Fibroblast of villous mesenchyme (primary cell): ENCODE measurements around the gene LRRC4C. TPM values are rescaled to one million over a fixed set of nuclear protein-coding genes. Genes with fewer than 3 reads are reported as not detected.

Experiments
- DNase-seq: peaks from one replicate; pipeline ENCODE4 v3.0.0-alpha.2; 2010; ENCODE audit warnings: low read depth
- H3K4me3 ChIP-seq: 2 replicates; pipeline ENCODE4 v1.5.1; 2011; ENCODE audit warnings: low read depth, mild to moderate bottlenecking, low read length
- total RNA-seq: library from RNA; depleted of rRNA; stranded (reverse); fragments of >200 nt; gene quantifications from 2 replicates; pipeline ENCODE4 v1.2.3, GENCODE V29; 2012
- TF ChIP-seq, protein P1 (sequence below): IDR thresholded peaks from 2 replicates; pipeline ENCODE4 v1.5.1; 2012; ENCODE audit warnings: low read depth, mild to moderate bottlenecking, low read length; ENCODE audit not compliant: insufficient read depth

The LRRC4C gene
- total RNA-seq, 1 donor, result under 0.01 TPM

DNA sequence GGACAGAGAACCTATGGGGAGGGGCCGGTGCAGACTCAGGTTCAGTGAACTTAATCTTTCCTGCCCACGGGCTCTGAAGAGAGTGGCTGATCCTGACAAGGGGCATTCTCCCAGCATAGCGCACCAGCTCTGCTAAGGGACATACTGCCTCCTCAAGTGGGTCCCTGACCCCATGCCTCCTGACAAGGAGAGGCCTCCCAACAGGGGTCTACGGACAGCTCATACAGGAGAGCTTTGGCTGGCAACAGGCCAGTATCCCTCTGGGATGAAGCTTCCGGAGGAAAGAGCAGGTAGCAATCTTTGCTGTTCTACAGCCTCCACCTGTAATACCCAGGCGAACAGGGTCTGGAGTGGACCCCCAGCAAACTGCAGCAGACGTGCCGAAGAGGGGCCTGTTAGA is 394.0 kb downstream of the LRRC4C start:
- no peak overlapping the region for H3K4me3 ChIP-seq
- DNase-seq, result no peak
- TF ChIP-seq, protein P1, sequence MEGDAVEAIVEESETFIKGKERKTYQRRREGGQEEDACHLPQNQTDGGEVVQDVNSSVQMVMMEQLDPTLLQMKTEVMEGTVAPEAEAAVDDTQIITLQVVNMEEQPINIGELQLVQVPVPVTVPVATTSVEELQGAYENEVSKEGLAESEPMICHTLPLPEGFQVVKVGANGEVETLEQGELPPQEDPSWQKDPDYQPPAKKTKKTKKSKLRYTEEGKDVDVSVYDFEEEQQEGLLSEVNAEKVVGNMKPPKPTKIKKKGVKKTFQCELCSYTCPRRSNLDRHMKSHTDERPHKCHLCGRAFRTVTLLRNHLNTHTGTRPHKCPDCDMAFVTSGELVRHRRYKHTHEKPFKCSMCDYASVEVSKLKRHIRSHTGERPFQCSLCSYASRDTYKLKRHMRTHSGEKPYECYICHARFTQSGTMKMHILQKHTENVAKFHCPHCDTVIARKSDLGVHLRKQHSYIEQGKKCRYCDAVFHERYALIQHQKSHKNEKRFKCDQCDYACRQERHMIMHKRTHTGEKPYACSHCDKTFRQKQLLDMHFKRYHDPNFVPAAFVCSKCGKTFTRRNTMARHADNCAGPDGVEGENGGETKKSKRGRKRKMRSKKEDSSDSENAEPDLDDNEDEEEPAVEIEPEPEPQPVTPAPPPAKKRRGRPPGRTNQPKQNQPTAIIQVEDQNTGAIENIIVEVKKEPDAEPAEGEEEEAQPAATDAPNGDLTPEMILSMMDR, result no peak

DNA sequence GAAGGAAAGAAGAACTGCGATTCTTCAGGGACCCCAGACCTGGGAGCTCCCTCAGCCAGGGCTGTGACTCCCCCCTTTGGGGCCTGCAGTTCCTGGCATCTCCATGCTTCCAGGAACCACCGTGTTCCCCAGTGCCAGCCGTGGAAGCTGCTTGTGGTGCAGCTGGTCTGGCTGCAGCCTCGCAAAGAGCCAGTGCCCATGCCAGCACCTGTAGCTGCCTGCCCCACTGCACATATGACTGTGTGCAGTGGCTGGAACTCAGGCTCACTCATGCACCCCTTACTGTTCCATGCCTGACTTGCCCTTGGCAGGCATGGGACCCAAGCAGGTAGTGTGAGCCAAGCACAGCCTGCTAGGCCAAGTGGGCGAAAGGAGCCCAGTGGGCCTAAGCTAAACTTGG is 401.3 kb downstream of the LRRC4C start:
- no peak overlapping the region for H3K4me3 ChIP-seq
- TF ChIP-seq, protein P1, result no peak
- DNase-seq, result no peak

DNA sequence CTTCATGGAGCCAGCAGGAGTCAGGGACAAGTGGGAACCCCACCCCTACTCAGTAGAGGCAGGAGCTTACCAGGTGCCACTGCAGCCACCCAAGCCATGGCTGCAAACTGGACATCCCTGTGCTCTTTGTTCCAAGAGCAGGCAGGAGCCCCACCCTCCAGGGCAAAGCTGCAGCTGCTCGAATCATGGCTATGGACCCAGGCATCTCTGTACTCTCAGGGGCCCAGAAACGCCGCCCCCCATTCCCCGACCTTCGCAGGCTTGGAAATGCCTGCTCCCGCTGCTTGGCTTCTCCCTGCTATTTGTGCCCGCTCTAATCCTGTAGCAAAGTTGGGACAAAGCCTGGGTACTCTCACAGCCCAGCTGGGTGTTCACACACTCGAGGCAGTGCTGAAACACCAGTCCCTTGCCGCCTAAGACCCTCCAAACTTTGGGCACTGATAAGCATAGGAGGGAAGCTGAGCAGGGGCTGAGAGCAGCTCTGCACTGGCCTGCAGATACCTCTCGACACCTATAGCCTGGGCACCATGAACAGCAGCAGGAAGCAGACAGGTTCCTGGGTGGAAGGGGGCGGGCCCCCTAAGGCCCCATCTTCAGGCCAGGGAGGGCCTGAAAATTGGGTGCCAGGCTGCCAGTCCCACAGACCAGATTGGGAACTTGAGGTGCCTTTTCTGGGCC is 402.4 kb downstream of the LRRC4C start:
- no peak for DNase-seq
- TF ChIP-seq, protein P1, result no peak
- no peak overlapping the region for H3K4me3 ChIP-seq

DNA sequence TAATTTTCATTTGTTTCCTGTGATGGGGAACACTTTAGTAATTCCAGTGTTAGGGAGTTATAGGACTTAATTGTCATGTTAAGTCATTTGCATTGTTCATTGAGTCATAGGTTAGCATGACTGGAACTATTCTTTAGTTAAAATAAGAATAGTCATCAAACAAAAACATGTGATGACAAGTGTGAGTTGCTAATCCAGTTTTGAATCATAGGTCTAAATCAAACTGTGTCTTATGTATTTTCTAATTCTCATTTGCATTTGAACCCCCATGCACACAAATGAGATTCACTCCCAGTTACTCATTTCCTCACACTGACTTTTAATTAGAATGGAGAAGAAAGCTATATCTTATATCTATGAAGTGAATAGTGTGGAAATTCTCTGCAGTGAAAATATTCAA is 405.6 kb downstream of the LRRC4C start:
- TF ChIP-seq, protein P1, result no peak
- H3K4me3 ChIP-seq, result no peak overlapping the region
- no peak for DNase-seq

DNA sequence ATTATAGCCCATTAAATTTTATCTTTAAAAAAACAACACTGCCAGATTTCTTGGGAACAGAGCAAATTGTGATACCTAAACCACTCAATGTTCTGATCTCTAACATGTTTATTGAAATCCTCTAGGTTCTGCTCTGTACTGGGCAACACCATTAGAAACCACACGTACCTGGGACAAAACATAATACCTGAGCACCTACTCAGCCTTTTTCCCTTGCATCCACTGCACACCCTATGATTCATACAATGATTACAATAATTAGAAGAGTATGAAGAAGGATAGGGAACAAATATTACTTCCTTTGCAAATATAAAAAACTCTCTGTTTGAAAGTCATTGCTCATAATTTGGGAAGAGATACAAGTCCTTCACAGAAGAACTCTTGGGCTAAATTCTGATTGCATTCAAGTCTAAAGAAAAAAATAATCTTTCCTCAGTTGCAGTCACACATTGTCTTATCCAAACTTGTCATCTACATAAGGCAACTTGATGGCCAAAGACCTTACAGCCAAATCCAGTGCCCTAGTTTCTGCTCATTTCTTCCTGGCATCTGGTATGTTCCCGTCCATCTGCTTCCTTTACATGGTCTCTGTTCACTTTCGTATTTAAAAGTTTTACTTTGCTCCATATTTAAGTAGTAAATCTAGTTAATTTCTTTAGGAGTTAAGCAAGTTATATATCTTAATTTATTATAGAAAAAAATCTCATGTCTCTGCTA is 407.4 kb downstream of the LRRC4C start:
- no peak for DNase-seq
- TF ChIP-seq, protein P1, result no peak
- no peak overlapping the region for H3K4me3 ChIP-seq

DNA sequence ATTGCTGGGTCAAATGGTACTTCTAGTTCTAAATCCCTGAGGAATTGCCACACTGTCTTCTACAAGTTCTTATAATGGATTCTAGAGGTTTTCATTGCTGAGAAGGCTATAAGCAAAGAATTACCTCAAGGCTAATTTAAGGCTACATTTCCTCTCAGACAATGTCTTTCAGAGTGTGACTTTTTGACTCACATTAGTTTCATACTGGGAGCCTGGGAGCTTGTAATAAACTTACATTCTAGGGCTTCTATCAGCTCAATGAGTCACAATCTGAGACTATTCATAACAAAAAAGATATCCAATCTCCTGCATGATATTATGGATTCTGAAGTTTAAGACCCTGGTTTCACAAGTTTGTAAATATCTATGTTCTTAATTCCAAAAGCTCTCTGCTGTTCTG is 408.7 kb downstream of the LRRC4C start:
- no peak overlapping the region for H3K4me3 ChIP-seq
- DNase-seq, result no peak
- TF ChIP-seq, protein P1, result no peak

DNA sequence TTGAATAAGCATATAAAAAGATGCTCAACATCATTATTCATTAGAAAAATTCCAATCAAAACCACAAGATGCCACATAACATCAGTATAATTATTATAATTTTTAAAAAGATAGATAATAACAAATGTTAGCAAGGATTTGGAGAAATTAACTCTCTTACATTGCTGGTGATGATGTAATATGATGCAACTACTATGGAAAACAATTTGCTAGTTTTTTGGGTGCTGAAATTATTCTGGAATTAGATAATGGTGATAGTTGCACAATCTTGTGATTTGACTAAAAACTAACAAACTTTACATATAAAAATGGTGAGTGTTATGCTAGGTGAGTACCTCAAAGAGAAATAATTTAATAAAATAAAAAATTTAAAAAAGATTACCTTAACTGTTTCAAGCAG is 412.2 kb downstream of the LRRC4C start:
- DNase-seq, result no peak
- H3K4me3 ChIP-seq, result no peak overlapping the region
- TF ChIP-seq, protein P1, result no peak
